NCI-H524 treated with DMSO at 0.1 percent for 48 hours (cell line): ENCODE data around the gene DNAAF5.

Experiments used
- DNase-seq: peaks from one replicate; lab custom pipeline; 2025; lab: John Stamatoyannopoulos, UW

The DNAAF5 gene

GRCh38 chr7:726084-726853, at the start of gene DNAAF5:
Gene DNAAF5 (plus strand): TSS chr7:726699. CDS start chr7:726721, 22 bp downstream.
- peak; percentile 6 for DNase-seq

- no peak for DNase-seq
These were observed 49.5 kb upstream of the DNAAF5 start for GRCh38 chr7:676972-677385.

- no peak for DNase-seq
These were observed 45.9 kb upstream of the DNAAF5 start for GRCh38 chr7:680411-681127.

GRCh38 chr7:681551-682307, 44.8 kb upstream of the DNAAF5 start:
- no peak for DNase-seq

GRCh38 chr7:682810-683209, 43.7 kb upstream of the DNAAF5 start:
- DNase-seq = no peak

- DNase-seq = no peak
These were observed 42.8 kb upstream of the DNAAF5 start for GRCh38 chr7:683526-684205.

GRCh38 chr7:684416-684815, 42.1 kb upstream of the DNAAF5 start:
- no peak for DNase-seq

- no peak for DNase-seq
These were observed 41.0 kb upstream of the DNAAF5 start for GRCh38 chr7:685540-685939.

GRCh38 chr7:690478-691360, 35.8 kb upstream of the DNAAF5 start:
- DNase-seq = no peak

- no peak for DNase-seq
These were observed 35.0 kb upstream of the DNAAF5 start for GRCh38 chr7:691361-692045.

- no peak for DNase-seq
These were observed 33.2 kb upstream of the DNAAF5 start for GRCh38 chr7:693280-693679.

- no peak for DNase-seq
These were observed 30.1 kb upstream of the DNAAF5 start for GRCh38 chr7:696426-696811.

- no peak for DNase-seq
These were observed 29.5 kb upstream of the DNAAF5 start for GRCh38 chr7:696812-697551.

- DNase-seq = no peak
These were observed 27.7 kb upstream of the DNAAF5 start for GRCh38 chr7:698515-699475.

GRCh38 chr7:699476-700170, 26.9 kb upstream of the DNAAF5 start:
- DNase-seq = no peak

- DNase-seq = no peak
These were observed 25.3 kb upstream of the DNAAF5 start for GRCh38 chr7:701086-701671.

GRCh38 chr7:703049-703448, 23.4 kb upstream of the DNAAF5 start:
- no peak for DNase-seq

- no peak for DNase-seq
These were observed 19.8 kb upstream of the DNAAF5 start for GRCh38 chr7:706721-707120.
